ENCODE results near the gene LYZL6.

- TF ChIP-seq, protein P1, sequence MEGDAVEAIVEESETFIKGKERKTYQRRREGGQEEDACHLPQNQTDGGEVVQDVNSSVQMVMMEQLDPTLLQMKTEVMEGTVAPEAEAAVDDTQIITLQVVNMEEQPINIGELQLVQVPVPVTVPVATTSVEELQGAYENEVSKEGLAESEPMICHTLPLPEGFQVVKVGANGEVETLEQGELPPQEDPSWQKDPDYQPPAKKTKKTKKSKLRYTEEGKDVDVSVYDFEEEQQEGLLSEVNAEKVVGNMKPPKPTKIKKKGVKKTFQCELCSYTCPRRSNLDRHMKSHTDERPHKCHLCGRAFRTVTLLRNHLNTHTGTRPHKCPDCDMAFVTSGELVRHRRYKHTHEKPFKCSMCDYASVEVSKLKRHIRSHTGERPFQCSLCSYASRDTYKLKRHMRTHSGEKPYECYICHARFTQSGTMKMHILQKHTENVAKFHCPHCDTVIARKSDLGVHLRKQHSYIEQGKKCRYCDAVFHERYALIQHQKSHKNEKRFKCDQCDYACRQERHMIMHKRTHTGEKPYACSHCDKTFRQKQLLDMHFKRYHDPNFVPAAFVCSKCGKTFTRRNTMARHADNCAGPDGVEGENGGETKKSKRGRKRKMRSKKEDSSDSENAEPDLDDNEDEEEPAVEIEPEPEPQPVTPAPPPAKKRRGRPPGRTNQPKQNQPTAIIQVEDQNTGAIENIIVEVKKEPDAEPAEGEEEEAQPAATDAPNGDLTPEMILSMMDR (IDR thresholded peaks at IDR 0.05): no peak
- TF ChIP-seq POLR2A (IDR thresholded peaks at IDR 0.05): no peak
Observed at GRCh38 chr17:35920229-35920628, 23.3 kb downstream of the LYZL6 start.

Data from testis (tissue), 2 donors.